HG03066 (cell line): ENCODE measurements around the gene HIRA.

ENCODE experiments used
- ATAC-seq: cut with Tn5 transposase; IDR thresholded peaks from one replicate; pipeline ENCODE4 v1.9.1; 2021; ENCODE audit warnings: low read depth; ENCODE audit not compliant: unreplicated experiment

Gene HIRA

GRCh38 chr22:19358703-19359553 is 72.6 kb downstream of the HIRA start:
- no peak for ATAC-seq

GRCh38 chr22:19358195-19358594 is 73.3 kb downstream of the HIRA start:
- ATAC-seq = no peak

- no peak for ATAC-seq
Measured at GRCh38 chr22:19357270-19358105, 74.0 kb downstream of the HIRA start.

GRCh38 chr22:19356708-19357269 is 74.7 kb downstream of the HIRA start:
- no peak for ATAC-seq

GRCh38 chr22:19355413-19356157 is 75.9 kb downstream of the HIRA start:
- ATAC-seq = no peak

- ATAC-seq = no peak
Measured at GRCh38 chr22:19354201-19354600, 77.3 kb downstream of the HIRA start.

GRCh38 chr22:19353363-19354131 is 78.0 kb downstream of the HIRA start:
- no peak for ATAC-seq

GRCh38 chr22:19352766-19353165 is 78.8 kb downstream of the HIRA start:
- ATAC-seq = no peak

- no peak for ATAC-seq
Measured at GRCh38 chr22:19352217-19352616, 79.3 kb downstream of the HIRA start.

GRCh38 chr22:19351604-19352003 is 79.9 kb downstream of the HIRA start:
- ATAC-seq = no peak

GRCh38 chr22:19350947-19351346 is 80.6 kb downstream of the HIRA start:
- no peak for ATAC-seq

GRCh38 chr22:19350476-19350859 is 81.1 kb downstream of the HIRA start:
- no peak for ATAC-seq

GRCh38 chr22:19349778-19350475 is 81.6 kb downstream of the HIRA start:
- ATAC-seq = no peak

- ATAC-seq = no peak
Measured at GRCh38 chr22:19346677-19347265, 84.8 kb downstream of the HIRA start.

GRCh38 chr22:19344420-19344819 is 87.1 kb downstream of the HIRA start:
- no peak for ATAC-seq

GRCh38 chr22:19343470-19343869 is 88.1 kb downstream of the HIRA start:
- no peak for ATAC-seq

- ATAC-seq = no peak
Measured at GRCh38 chr22:19341500-19341899, 90.0 kb downstream of the HIRA start.

GRCh38 chr22:19337137-19337536 is 94.4 kb downstream of the HIRA start:
- ATAC-seq = no peak
